Measurements from ENCODE around the gene ZDHHC11B.
"Not testable (repeated sequence)": the region's sequence is repeated elsewhere in the genome, so short reads cannot be mapped to it uniquely, and the experiment has no call there.

DNA sequence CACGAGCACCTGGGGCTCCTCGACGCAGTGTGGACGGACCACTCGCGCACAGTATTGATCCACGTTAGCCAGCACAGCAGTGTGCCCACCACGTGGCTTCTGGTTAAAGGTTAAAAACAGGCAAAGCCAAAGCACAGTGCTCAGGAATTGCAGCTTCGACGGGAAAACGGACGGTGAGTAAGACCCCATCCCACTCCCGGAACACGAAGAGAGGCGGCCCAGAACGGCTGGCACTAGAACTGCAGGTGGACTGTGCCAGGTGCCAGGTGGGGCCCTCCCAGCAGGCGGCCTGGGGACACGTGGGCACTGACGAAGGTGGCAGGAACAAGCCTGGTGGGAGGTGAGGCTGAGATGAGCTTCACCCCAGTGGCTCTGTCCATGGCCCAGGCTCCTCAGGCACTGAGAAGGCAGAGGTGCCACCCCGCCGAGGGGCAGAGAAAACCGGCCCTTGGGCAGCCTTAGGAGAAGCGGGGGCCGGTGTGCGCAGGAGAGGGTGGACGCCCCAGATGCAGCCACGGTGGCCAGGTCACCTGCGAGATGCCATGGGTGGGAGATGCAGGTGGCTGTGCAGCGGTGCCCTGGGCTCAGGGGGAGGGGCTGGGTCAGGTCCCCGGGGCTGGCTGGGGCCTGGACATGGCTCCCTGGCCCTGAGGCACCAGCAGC lies 96.0 kb downstream of the ZDHHC11B start:
- TF ChIP-seq, protein P1, sequence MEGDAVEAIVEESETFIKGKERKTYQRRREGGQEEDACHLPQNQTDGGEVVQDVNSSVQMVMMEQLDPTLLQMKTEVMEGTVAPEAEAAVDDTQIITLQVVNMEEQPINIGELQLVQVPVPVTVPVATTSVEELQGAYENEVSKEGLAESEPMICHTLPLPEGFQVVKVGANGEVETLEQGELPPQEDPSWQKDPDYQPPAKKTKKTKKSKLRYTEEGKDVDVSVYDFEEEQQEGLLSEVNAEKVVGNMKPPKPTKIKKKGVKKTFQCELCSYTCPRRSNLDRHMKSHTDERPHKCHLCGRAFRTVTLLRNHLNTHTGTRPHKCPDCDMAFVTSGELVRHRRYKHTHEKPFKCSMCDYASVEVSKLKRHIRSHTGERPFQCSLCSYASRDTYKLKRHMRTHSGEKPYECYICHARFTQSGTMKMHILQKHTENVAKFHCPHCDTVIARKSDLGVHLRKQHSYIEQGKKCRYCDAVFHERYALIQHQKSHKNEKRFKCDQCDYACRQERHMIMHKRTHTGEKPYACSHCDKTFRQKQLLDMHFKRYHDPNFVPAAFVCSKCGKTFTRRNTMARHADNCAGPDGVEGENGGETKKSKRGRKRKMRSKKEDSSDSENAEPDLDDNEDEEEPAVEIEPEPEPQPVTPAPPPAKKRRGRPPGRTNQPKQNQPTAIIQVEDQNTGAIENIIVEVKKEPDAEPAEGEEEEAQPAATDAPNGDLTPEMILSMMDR (IDR thresholded peaks at IDR 0.05) = not testable (repeated sequence)
- not testable (repeated sequence) for TF ChIP-seq POLR2A (IDR thresholded peaks at IDR 0.05; ENCODE audit: low read depth)

Data from esophagus muscularis mucosa (tissue), 3 donors.